Iris pigment epithelial cell (primary cell): ENCODE results near the gene ATG5.
"Not testable (repeated sequence)": the region's sequence is repeated elsewhere in the genome, so short reads cannot be mapped to it uniquely, and the experiment has no call there.

Source experiments
- DNase-seq: peaks from one replicate; pipeline ENCODE4 v3.0.0-alpha.2; 2011; ENCODE audit warnings: low read depth

The ATG5 gene

DNA sequence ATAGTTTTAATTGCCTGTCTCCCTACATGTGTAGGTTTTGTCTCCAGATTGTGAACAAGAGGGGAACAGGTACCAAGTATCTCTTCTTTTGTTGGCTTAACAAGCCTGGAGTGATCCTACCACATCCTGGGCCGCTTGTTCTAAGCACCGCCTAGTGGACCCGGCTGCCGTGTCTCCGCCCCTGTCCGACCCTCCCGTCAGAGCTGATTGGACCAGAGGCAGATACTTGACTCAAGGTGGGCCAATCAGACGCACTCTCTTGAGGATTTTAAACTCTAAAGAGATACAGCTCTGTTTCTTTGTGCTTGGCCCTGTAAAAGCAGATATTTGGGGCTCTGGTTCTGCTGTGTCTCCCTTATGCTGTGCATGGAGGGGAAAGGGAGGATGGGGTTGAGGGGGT, 171.2 kb downstream of the ATG5 start:
- no peak for DNase-seq

DNA sequence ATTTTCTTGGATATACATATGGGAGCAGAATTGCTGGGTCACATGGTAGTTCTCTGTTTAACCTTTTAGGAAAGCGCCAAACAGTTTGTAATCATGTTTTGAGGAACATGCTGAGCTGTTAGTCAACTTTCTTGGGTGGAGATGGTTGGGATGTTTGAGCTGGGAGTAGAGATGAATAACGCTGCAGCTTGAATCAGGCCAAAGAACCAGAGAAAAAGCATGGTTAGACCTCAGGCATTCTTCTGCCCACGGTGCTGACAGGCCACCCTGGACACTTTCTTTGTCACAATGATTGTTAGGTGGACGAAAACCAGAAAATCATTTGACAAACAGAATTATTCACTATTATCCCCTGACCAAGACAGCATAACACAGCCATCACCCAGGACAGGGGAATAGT, 172.6 kb downstream of the ATG5 start:
- no peak for DNase-seq

DNA sequence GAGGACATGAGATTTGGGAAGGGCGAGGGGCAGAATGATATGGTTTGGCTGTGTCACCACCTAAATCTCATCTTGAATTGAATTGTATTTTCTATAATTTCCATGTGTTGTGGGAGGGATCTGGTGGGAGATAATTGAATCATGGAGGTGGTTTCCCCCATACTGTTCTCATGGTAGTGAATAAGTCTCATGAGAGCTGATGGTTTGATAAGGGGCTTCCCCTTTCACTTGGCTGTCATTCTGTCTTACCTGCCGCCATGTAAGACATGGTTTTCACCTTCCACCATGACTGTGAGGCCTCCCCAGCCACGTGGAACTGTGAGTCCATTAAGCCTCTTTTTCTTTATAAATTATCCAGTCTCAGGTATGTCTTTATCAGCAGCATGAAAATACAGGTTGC, 173.1 kb downstream of the ATG5 start:
- DNase-seq = not testable (repeated sequence)

DNA sequence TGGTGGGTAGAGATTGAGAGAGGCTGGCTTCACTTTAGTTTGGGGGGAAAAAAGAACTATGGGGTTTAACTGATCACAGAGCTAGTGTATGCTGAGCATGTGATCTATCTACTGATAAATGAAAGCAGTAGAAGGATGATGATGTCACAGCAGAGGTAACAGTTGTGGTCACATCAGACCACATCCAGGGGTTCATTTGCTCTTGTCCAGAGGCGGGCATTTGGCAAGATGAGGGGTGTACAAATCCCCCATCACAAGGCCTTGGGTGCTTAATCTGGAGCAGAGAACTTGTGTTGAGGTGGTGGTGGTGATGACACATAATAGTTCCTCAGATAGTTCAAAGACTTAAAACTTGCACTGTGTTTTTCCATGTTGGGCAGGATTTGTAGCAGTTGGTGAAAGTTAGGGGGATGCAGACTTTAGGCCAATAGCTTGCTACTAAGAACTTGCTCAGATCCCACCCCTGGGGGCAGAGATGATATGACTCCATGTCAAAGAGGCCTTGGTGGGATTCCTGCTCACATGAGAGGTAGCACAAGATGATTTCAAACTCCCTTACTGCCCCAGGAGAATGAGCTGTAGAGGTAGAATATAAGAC, 176.0 kb downstream of the ATG5 start:
- DNase-seq = no peak

DNA sequence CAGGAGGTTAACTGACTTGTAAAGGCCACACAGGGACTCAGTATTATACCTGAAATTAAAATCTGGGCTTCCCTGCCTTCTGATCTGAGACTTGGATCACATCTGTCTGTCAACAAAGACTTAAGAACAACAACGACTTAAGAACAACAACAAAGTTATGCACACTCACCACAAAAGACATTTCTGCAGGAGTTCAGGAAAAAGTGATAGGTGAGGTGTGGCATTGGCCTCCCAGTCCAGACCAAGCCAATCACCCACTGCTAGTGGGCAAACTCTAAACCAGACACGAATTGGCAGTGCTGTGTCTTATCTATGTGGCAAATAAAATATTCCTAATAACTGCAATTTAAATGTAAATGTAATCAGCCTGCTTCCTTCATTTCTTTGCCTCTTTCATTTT, 178.1 kb downstream of the ATG5 start:
- no peak for DNase-seq

DNA sequence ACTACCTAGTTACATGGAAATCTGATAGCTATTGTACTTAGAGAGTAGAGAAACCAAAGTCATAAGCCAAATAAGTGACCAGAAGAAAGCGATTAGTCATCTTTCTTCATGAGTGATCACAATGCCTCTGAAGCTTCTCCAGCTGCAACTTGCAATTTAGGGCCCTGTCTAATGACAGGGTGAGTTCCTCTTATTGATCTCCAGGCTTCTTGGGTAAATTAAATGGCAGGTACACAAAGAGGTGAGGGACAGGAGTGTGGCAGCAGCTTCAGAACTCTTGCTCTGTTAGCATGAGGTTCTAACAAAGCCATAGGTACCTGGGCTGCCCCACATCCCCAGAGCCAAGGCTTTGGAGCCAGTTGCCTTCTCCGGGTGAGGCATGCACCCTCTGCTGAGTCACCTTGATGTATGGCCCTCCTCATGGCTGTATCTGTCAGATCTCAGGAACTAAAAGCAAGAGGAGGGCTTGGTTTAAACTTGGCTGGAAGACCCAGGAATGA, 178.7 kb downstream of the ATG5 start:
- peak; percentile 26 for DNase-seq

DNA sequence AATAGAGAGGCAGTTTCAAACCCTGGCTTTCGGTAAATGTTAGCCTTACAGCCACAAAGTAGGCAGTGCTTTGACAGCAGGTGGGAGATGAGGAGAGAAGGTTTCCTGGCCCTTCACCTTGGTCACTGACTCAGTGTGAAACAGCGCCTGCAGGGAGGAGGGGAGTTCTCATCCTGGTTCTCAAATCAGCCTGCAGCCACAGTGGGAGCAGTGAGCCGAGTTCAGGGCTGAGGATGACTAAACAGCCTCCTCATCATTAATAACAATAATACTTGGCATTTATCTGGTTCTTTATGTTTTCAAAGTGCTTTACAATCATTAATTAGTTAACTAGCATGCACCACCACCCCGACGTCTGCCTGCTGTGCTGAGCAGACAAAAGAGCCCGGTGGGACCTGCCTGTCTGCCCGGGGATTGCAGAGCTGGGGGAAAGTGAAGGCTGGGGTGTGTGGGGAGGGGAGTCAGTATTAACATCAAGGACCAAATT, 179.8 kb downstream of the ATG5 start:
- DNase-seq = peak; percentile 30

DNA sequence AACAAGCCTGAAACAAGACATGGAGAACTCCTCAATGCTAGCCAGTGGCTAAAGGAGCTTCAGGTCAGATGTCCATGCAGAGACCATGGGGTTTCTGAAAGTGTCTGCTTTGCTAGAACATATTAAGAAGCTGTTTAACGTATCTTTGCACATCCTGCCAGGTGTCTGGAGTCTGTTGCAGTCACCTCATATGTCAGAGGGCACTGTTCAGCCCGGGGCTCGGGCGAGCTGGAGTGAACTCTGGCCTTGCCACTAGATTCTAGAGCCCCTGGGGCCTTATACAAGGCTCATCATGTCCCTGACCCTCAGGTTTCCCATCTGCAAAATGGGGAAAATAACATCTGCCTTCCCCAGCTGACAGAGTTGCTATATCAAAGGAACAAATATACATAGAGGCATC, 180.4 kb downstream of the ATG5 start:
- no peak for DNase-seq

DNA sequence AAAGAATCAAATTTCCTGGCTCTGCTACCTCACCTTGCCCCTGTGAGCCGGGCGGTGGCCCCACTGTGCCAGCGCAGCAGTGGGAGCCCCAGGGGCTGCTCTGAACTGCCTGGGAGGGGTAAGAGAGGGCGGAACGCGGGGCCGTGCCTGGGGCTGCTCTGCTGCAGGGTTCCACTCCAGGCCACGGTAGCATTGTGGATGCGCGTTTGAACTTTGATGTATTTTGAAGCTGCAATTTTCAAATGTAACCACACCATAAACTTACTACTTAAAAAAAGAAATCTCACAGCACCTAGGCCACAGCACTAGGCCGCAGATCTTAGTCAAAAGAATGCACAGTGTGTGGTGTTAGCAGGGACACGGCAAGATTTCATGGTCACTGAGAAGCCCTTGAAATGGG, 181.9 kb downstream of the ATG5 start:
- DNase-seq = no peak

DNA sequence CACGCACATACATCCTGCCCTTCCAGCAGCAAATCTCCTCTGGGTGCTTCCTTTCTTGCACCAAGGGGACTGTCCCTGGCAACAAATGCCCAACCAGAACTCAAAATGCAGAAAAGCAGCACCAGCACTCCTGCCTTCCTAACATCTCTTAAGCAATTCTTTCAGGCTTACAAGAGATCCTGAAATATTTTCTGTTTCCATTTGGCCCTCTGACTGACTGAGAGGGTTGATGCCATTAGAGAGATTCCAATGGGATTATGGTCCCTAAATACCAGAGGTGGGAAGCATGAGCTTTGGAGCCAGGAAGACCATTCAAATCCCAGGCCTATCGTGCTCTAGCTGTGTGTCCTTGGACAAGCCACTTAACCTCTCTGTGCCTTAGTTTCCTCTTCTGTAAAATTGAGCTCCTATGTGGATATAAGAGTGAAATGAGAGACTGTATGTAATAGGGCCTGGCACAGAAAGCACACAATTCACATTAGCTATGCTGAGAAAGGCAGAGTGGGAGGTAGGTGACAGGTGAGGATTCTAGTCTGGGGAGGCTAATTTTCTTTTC, 182.6 kb downstream of the ATG5 start:
- DNase-seq = no peak

DNA sequence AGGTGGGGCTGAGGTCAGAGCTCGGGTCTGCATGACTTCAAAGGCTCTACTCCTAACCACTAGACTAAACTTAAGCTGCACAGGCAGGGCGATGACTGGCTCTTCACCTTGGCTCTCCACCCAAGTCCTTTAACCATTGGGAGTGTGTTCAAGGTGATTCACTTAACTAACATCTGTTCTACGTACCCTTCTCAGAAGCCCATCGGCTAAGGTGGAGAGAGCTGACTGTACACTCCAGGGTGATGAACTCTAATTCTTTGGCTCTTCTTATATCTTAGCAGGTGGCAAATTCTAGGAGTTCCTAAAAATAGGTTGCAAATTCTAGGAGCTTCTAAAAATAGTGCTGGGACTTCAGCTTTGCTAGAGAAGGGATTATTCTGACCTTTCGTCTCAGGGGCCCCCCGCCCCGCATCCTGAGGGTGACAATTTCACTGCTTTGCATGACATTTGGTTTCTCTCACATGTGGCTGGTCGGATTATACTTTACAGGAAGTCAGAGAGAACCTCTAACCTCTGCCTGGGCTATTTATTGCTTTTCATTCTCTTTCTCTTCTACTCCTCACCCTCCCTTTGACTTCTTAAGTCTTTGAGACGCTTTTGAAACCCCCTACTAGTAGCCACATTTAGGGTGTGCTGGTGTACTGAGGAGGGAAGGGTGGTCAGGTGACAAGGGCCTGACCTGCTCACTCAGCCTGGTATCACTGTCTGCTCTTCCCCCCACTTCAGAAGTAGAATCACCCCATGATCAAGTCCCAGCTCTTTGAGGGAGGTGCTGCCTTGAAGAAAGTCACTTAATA, 183.9 kb downstream of the ATG5 start:
- DNase-seq = no peak

DNA sequence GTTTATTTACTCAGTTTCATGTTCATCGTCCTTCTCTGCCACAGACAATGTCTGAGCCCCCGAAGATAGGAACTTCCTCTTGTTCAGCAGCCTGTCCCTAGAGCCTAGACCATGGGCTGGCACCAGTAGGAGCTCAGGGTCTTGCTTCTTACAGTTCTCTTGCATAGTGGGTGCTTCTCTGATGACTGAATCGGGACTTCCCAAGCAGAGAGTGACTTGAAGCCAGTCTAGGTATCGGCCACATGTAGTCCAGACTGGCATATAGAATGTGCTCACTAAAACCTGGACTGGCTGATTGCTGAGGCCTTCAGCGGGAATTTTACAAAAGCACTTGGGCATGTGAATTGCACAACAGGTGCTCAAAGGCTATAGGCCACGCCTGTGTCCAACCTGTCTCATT, 187.4 kb downstream of the ATG5 start:
- no peak for DNase-seq

DNA sequence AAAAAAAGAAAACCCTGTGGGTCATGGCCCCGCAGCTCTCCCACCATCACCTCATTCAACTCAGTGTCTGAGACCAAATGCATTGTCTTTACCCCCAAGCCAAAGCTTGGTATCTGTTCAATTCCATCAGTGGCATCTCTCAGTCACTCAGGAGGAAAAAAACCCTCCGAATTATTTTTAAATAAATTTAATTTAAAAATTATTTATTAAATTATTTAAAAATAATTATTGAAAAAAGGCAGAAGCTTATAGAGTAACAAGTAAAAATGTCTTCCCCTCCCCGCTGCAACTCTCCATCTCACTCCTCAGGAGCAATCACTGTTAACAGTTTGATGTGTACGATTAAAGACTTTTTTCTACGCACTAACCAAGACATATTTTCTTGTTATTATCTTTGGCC, 188.7 kb downstream of the ATG5 start:
- no peak for DNase-seq

DNA sequence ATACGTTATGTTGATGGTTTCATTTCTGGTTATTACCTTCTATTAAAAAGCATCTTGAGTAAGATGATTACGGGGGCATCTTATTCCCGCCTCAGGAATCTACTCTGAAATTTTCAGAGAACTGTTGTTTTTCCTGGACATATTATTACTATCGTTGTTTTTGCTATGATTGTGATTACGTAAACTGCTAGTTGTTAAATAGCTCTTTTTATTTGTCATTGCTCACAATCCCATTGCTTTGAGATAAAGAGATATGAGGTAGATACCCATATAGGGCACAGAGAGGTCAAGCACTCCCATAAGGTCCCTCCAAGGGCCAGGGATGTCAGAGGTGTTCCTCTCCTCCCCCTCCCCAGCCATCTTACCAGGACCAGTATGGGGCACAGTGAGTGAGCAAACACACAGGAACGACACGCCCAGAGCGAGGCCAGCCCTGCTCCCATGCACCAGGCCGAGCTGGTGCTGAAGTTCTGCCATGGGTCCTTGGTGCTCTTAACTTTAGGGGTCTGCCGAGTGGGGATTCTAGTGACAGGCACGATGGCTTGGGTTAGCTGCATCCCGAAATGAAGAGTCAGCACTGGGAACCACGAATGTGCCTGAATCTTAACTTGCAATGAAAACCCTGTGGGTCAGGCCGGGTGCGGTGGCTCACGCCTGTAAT, 189.5 kb downstream of the ATG5 start:
- no peak for DNase-seq

DNA sequence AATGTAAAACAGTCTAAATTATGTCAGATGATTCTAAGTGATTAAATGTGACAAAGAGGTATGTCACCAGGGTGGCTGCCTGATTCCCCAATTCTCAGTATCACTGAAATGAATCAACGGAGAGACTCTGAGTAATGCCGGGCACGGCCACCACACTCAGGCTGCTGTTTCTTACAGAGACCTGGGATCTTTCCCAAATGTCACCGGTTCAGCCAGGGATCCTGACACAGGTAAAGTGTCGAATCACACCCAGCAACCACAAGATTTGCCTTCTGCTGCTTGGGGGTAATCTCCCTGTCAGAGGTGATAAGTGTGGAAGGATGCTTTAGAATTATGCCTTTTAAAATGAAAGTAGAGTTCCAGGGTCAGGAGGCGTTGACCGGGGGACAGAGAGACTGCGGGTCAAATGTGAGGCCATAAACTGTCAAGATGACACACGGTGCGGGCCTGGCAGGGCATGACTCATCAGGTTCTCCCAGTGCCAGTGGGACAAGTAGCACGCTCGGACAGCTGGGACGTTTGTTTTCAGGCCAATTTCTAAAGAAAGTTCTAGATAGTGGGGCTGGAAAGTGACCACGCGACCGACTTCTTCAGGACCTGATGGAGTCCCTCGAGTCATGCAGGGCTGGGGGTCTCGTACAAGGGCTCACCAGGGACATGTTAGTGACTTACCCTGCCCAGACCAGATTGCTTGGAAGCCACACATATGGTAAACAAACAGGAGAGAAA, 190.5 kb downstream of the ATG5 start:
- no peak for DNase-seq
